GM12875 (cell line): Measurements from ENCODE around the gene EWSR1.

Source experiments
- H3K4me3 ChIP-seq: one replicate; pipeline ENCODE4 v1.5.1; 2011; ENCODE audit warnings: low read depth, low read length, control low read depth
- CTCF ChIP-seq: IDR thresholded peaks from 2 replicates; pipeline ENCODE4 v1.5.1; 2011; ENCODE audit warnings: low read depth, mild to moderate bottlenecking, control low read depth, inconsistent platforms, low read length, moderate library complexity, borderline replicate concordance; ENCODE audit not compliant: insufficient read depth

The EWSR1 gene

GRCh38 chr22:29336751-29337490, 68.9 kb downstream of the EWSR1 start:
- H3K4me3 ChIP-seq: no peak overlapping the region
- TF ChIP-seq CTCF: no peak

- no peak overlapping the region for H3K4me3 ChIP-seq
- TF ChIP-seq CTCF: no peak
Observed at GRCh38 chr22:29337631-29338284, 69.7 kb downstream of the EWSR1 start.

GRCh38 chr22:29338398-29338797, 70.3 kb downstream of the EWSR1 start:
- TF ChIP-seq CTCF: no peak
- no peak overlapping the region for H3K4me3 ChIP-seq

- H3K4me3 ChIP-seq: no peak overlapping the region
Observed at GRCh38 chr22:29339381-29340235, 71.5 kb downstream of the EWSR1 start.

GRCh38 chr22:29340566-29340965, 72.5 kb downstream of the EWSR1 start:
- no peak for TF ChIP-seq CTCF
- H3K4me3 ChIP-seq: no peak overlapping the region

More at GRCh38 chr22:29339381-29340235, 71.5 kb downstream of the EWSR1 start:
- no peak for TF ChIP-seq CTCF

GRCh38 chr22:29341056-29341848, 73.2 kb downstream of the EWSR1 start:
- no peak for TF ChIP-seq CTCF
- no peak overlapping the region for H3K4me3 ChIP-seq
